Activated T-helper 17 cell treated with anti-CD3 and anti-CD28 coated beads, Interleukin-2, amount 50 U/mL, for 72 hours (primary cell): Measurements from ENCODE around the gene PXMP4. TPM values are rescaled to one million over a fixed set of nuclear protein-coding genes. Genes with fewer than 3 reads are reported as not detected.

Source experiments
- ATAC-seq: fragments of 150-1000 bp; cut with Tn5 transposase; replicated peaks from 2 replicates; pipeline ENCODE4 v1.10.0; 2021; ENCODE audit warnings: mild to moderate bottlenecking, moderate library complexity
- H3K27ac Mint-ChIP-seq: one replicate; pipeline ENCODE4 v1.8.0; 2022; ENCODE audit warnings: mixed read lengths
- H3K27me3 Mint-ChIP-seq: one replicate; pipeline ENCODE4 v1.8.0; 2022; ENCODE audit warnings: mixed read lengths
- H3K36me3 Mint-ChIP-seq: one replicate; pipeline ENCODE4 v1.8.0; 2022; ENCODE audit warnings: low read depth, mild to moderate bottlenecking, mixed read lengths
- H3K4me1 Mint-ChIP-seq: one replicate; pipeline ENCODE4 v1.8.0; 2022; ENCODE audit warnings: mixed read lengths
- H3K4me3 Mint-ChIP-seq: one replicate; pipeline ENCODE4 v1.8.0; 2022; ENCODE audit warnings: mild to moderate bottlenecking, mixed read lengths
- H3K9me3 Mint-ChIP-seq: one replicate; pipeline ENCODE4 v1.8.0; 2022; ENCODE audit warnings: mixed read lengths
- total RNA-seq, 2 donors: library from RNA; stranded (reverse); gene quantifications; one replicate each; pipeline ENCODE4 v1.2.3, GENCODE V29; 2022

Gene PXMP4
- total RNA-seq, 2 donors from 2014 or later: 6.7 to 8.0 TPM

DNA sequence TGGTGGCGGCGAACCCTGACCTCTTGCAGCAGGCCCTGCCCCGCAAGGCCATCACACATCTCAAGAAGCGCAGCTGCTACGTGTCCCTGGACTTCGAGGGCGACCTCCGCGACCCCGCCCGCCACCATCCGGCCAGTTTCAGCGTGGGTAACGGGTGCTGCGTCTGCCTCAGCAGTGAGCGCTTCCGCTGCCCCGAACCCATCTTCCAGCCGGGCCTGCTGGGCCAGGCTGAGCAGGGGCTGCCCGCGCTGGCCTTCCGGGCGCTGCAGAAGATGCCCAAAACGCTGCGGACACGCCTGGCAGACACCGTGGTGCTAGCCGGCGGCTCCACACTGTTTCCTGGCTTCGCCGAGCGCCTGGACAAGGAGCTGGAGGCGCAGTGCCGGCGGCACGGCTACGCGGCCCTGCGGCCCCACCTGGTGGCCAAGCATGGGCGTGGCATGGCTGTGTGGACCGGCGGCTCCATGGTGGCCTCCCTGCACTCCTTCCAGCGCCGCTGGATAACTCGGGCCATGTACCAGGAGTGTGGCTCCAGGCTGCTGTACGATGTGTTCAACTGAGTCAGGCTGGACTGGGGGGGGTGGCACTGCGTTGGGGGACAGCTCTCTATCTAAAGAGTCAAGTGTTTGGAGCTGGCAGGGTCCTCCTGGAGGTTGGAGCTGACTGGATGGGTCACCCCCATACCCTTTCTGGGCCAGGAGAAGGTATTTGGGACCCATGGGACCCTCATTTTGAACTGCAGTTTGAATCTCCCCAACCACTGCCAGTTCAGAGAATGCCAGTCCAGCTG lies 52.2 kb downstream of the PXMP4 start:
- no peaks in the 10 kb centered on the region for H3K27me3 Mint-ChIP-seq
- H3K4me3 Mint-ChIP-seq: peak overlapping the region; percentile 96
- peaks cover 6% of the 10 kb centered on the region for H3K36me3 Mint-ChIP-seq
- H3K9me3 Mint-ChIP-seq: no peaks in the 10 kb centered on the region
- H3K27ac Mint-ChIP-seq: no peak overlapping the region
- peak; percentile 67 for ATAC-seq
- peaks cover 22% of the 10 kb centered on the region for H3K4me1 Mint-ChIP-seq

DNA sequence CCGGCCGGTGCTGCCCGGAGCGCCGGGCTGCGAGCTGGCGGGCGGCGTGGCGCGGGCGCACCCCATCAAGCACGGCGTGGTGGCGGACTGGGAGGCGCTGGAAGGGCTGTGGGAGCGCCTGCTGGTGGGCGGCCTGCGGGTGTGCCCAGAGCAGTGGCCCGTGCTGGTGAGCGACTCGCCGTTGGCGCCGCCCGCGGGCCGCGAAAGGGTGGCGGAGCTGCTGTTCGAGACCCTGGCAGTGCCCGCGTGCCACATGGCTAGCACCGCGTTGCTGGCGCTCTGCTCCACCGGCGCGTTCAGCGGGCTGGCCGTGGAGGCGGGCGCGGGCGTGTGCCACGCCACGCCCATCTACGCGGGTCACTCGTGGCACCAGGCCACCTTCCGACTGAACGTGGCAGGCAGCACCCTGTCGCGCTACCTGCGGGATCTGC lies 52.9 kb downstream of the PXMP4 start:
- peak overlapping the region; percentile 96 for H3K4me3 Mint-ChIP-seq
- peaks cover 6% of the 10 kb centered on the region for H3K36me3 Mint-ChIP-seq
- H3K27ac Mint-ChIP-seq: no peak overlapping the region
- H3K9me3 Mint-ChIP-seq: no peaks in the 10 kb centered on the region
- H3K27me3 Mint-ChIP-seq: no peaks in the 10 kb centered on the region
- H3K4me1 Mint-ChIP-seq: peaks cover 26% of the 10 kb centered on the region
- ATAC-seq: peak; percentile 27

DNA sequence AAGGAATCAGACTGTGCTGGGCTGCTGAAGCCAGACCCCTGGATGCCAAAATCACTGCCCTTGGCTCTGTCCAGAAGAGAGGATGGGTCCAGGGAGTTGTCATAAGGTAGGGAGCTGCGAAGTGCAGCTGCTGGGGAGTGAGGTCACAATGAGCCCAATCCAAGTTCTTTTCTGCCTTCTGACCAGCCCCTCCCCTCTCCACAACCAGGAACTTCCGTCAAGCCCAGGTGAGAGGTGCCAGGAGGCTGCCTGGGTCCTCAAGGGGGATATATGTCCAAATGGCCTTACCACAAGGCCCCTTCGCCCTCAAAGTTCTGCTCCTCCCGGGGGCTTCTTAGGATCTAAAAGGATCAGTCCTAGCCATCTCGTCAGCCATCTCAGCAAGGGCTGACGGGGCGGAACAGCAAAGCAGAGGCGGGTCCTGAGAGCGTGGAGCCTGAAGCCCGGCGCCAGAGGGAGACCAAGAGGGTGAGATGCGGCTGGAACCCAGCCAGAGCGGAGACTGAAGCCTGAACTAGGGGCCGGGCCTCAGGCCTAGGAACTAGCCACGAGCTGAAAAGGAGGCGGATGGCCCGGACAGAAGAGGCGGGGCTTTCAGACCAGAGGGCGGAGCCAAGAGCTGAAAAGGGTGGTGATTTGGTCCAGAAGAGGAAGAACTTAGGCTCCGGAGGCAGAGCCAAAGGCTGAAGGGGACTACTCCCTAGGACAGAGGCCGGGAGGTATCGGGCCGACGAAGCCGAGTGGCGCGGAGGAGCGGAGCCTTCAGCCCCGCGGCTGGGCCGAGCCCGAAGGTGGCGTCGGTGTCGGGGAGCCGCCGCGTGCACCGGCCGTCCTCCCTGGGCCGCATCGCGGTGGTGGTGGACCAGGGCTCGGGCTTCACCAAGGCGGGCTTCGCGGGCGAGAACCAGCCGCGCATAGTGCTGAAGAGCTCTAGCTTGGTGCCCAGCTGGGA lies 53.5 kb downstream of the PXMP4 start, which contains the start of gene ACTL10:
Gene ACTL10 (plus strand): TSS at position 651 of the 952 bp plus-strand sequence. CDS start 555 bp downstream, outside the sequence.
- no peaks in the 10 kb centered on the region for H3K27me3 Mint-ChIP-seq
- peak within 1 kb of the TSS; percentile 97 for H3K27ac Mint-ChIP-seq
- peak within 1 kb of the TSS; percentile 96 for H3K4me3 Mint-ChIP-seq
- no peaks in the 10 kb centered on the region for H3K9me3 Mint-ChIP-seq
- H3K4me1 Mint-ChIP-seq: peaks cover 26% of the 10 kb centered on the region
- peaks cover 6% of the 10 kb centered on the region for H3K36me3 Mint-ChIP-seq
- peak; percentile 71 for ATAC-seq

DNA sequence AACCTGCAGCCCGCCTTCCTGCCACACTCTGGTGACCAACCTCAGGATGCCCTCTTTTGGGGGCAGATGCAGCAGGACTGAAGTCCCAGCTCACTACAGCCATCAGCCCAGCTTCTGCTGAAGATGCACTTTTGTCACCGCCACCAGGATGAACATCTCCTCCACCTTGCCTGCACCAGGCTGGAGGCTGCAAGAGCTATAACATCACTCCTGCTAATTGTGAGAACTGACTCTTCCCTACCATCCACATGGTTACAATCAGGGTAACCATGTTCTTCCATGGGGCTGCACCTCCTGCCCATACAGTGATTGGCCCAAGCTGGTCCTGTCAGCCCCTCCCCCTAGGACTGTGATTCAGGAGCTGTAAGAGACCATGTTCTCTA lies 55.4 kb downstream of the PXMP4 start:
- no peaks in the 10 kb centered on the region for H3K27me3 Mint-ChIP-seq
- peak overlapping the region; percentile 95 for H3K27ac Mint-ChIP-seq
- no peak for ATAC-seq
- H3K4me1 Mint-ChIP-seq: peaks cover 22% of the 10 kb centered on the region
- H3K9me3 Mint-ChIP-seq: no peaks in the 10 kb centered on the region
- peaks cover 6% of the 10 kb centered on the region for H3K36me3 Mint-ChIP-seq
- peak overlapping the region; percentile 96 for H3K4me3 Mint-ChIP-seq

DNA sequence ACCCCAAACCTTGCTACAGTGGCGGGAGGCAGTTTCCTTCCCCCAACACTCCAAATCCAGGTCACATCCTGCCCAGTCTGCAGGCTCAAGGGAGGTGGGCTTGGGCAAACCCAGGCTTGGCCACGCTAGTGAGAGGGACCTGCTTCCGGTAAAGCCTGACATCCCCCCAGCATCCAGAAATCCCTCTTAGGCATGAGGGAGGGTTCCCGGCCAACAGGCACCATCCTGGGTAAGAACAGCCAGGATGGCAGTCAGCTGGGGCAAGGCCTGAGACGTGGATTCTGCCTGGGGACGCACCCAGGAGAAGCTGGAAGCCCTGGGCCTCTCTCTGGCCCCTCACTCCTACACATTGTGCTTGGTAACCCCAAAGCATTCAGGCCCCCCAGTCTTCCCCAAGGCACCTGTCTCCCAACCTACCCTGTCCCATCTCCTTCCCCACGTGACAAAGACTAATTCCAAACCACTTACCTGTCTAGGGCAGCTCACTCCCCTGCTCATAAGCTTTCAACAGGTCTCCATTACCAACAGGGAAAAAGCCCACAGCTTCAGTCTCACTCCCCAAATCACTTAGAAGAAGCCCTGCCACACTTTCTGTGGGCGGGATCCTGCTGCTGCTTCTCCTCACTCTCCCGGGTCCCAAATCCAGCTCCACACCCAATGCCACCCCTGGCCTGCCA lies 55.9 kb downstream of the PXMP4 start:
- peak overlapping the region; percentile 95 for H3K27ac Mint-ChIP-seq
- H3K36me3 Mint-ChIP-seq: peaks cover 6% of the 10 kb centered on the region
- peak overlapping the region; percentile 96 for H3K4me3 Mint-ChIP-seq
- H3K27me3 Mint-ChIP-seq: no peaks in the 10 kb centered on the region
- ATAC-seq: no peak
- H3K4me1 Mint-ChIP-seq: peaks cover 21% of the 10 kb centered on the region
- H3K9me3 Mint-ChIP-seq: no peaks in the 10 kb centered on the region

DNA sequence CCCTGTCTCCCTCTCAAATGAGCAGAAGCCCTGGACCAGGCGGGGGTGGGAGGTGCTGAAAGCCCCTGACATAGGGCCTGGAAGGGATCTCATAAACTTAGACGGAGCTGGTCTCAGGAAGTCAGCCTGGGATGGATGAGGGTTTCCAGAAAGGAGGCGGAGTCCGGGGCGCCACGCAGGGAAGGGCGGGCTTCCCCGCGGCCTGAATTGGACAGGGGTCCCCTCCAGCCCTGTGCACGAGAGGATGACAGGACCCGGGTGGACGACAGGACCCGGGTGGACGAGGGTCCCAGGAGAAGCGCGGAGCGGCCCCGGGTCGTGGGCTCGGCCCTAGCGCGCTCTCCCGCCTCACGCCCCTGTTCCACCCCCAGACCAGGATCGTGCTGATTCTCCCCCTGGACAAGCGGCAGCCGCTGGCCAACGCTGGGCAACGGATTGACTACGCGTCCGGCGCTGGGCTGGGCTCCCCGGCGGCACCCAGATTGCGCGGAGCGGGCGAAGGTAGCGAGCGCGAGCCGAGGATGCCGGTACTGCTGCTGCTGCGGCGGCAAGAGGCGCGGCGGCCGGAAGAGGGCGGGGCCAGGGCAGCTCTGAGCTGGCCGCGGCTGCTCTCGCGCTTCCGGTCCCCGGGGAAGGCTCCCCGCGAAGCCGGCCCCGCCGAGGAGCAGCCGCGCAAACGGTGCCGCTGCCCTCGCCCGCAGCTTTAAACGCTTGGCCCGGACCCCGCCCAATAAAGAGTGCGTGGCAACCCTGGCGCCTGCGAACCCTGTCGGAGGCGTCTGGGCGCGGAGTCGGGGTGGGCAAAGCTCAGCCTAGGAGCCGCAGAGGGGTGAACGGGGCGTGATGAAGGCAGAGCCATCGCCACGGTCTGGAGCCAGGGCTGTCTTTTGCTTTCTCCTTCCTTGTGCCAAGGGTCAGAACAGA lies 56.7 kb downstream of the PXMP4 start:
- Mint-ChIP-seq H3K36me3 (peaks cover 6% of the 10 kb centered on the region), H3K9me3 (no peaks in the 10 kb centered on the region), H3K4me1 (peaks cover 21% of the 10 kb centered on the region), H3K4me3 (peak overlapping the region; percentile 96), H3K27me3 (no peaks in the 10 kb centered on the region), H3K27ac (peak overlapping the region; percentile 95)
- peak; percentile 65 for ATAC-seq

DNA sequence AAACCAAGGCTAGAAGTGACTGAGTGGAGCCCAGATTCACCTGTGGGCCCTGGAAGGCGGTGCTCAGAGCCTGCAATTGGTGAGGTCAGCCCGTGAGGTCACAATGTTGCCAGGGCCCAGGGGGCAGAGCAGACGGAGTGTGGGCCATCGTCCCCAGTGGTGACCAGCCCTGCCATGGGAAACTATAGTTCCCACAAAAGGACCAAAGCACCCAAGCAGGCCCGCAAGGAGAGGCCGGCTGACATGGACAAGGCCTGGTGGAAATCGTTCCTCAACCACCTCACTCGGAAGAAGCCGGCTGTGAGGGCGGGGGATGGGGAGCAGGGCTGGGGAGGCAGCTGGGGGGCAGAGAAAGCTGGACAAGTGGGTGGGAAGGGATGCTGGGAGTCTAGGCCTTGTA lies 57.9 kb downstream of the PXMP4 start, which contains the start of gene C20orf144:
Gene C20orf144 (plus strand): TSS at position 156 of the 400 bp plus-strand sequence. CDS start 19 bp downstream, at position 175.
- no peak for ATAC-seq
- peaks cover 21% of the 10 kb centered on the region for H3K4me1 Mint-ChIP-seq
- peak within 1 kb of the TSS; percentile 96 for H3K4me3 Mint-ChIP-seq
- H3K27me3 Mint-ChIP-seq: no peaks in the 10 kb centered on the region
- H3K9me3 Mint-ChIP-seq: no peaks in the 10 kb centered on the region
- H3K36me3 Mint-ChIP-seq: peaks cover 6% of the 10 kb centered on the region
- H3K27ac Mint-ChIP-seq: peak within 1 kb of the TSS; percentile 80

DNA sequence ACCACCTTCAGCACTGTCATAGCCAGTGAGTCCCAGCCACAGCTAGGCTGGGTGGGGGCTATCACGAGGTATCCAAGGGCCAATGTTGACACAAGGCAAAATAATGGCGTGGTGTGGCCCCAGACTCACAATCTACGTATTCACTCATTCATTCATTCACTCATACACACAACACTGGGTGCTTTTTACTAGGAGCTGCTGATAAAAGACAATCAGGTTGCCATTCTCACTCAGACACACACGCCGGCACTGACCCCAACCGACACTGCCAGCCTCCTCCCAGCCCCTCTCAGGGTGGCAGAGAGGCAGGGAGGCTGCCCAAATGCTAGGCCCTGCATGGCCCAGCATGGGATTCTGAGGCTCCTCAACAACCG lies 59.4 kb downstream of the PXMP4 start:
- H3K9me3 Mint-ChIP-seq: no peaks in the 10 kb centered on the region
- H3K4me1 Mint-ChIP-seq: peaks cover 16% of the 10 kb centered on the region
- no peak overlapping the region for H3K4me3 Mint-ChIP-seq
- no peak overlapping the region for H3K27ac Mint-ChIP-seq
- H3K27me3 Mint-ChIP-seq: no peaks in the 10 kb centered on the region
- no peaks in the 10 kb centered on the region for H3K36me3 Mint-ChIP-seq
- ATAC-seq: no peak

DNA sequence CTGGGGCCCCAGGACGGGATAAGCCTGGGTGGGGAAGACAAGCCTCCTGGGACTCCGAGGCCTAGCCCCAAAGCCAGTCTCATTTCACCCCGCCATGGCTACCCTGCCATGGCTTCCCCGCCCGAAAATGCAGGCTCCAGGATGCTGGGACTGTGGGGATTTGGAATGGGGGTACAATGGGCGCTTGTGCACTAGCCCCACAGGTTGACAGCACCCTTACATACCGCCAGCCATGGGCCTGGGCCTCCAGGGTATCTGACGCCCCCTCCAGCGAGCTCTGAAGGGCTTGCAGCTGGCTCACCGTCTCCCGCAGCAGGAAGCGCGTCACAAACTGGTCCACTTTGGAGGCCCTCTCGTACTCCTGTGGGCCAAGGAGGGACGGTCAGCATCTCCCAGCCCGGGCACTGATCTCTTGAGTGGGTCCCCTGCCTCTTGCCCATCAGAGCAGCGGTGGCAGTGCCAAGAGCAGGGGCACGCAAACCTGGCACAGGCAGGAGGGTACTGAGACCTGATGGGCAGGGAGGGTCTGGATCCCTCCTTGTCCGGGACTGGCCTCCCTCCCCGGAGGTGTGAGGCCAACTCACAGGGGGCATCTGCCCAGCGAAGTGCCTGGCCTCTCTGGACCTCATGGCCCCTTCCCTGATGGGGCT lies 60.0 kb downstream of the PXMP4 start:
- no peaks in the 10 kb centered on the region for H3K9me3 Mint-ChIP-seq
- H3K4me3 Mint-ChIP-seq: no peak overlapping the region
- no peaks in the 10 kb centered on the region for H3K27me3 Mint-ChIP-seq
- no peaks in the 10 kb centered on the region for H3K36me3 Mint-ChIP-seq
- no peak for ATAC-seq
- H3K4me1 Mint-ChIP-seq: peaks cover 16% of the 10 kb centered on the region
- H3K27ac Mint-ChIP-seq: no peak overlapping the region

DNA sequence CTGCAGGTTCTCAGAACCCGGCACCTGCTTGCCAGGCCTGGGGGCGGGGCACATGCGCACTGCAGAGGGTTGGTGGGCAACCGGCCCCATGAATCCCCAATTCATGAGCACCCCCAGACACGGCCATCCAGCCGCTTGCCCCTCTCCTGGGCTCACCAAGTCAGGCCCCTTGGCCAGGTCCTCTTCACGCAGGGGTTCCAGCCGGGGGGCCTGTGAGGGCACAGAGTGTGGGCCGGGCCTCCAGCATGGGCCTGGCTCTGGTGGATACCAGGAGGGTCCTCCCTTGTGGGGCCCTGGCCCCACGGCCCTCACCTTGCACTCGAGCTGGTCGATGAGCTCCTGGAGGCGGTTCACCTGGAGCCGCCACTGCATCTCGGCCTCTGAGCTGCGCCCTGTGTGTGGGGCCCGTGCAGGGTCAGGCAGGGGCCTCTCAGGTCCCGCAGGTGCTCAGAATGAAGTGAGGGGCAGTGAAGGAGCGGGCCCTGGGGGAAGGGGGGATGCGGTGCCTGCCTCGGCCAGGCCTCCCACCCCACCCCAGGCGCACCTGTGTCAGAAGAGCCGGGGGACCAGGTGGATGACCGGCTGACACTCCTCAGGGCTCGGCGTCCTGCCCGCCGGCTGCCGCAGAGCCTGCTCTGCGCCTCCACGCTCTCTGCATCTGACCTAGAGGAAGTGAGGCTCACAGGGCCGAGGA lies 60.6 kb downstream of the PXMP4 start:
- no peaks in the 10 kb centered on the region for H3K36me3 Mint-ChIP-seq
- H3K4me3 Mint-ChIP-seq: no peak overlapping the region
- H3K27me3 Mint-ChIP-seq: no peaks in the 10 kb centered on the region
- no peak for ATAC-seq
- H3K4me1 Mint-ChIP-seq: peaks cover 9% of the 10 kb centered on the region
- no peaks in the 10 kb centered on the region for H3K9me3 Mint-ChIP-seq
- H3K27ac Mint-ChIP-seq: no peak overlapping the region

DNA sequence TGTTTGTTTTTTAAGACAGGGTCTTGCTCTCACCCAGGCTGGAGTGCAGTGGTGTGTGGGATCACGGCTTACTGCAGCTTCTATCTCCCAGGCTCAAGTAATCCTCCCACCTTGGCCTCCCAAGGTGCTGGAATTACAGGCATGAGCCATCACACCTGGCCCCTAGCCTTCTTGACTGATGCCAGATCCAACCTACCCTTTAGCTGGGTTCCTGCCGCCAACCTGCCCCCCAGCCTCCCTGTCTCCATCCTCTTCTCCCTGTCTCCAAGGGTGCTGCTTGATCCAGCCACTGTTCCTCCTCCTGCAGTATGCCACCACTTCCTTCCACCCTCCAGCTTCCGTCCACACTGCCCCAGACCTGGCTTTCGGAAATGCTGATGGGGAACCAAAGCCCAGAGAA lies 61.2 kb downstream of the PXMP4 start:
- Mint-ChIP-seq H3K27ac (no peak overlapping the region), H3K4me1 (peaks cover 5% of the 10 kb centered on the region), H3K27me3 (no peaks in the 10 kb centered on the region), H3K4me3 (no peak overlapping the region), H3K36me3 (no peaks in the 10 kb centered on the region), H3K9me3 (no peaks in the 10 kb centered on the region)
- ATAC-seq: no peak

DNA sequence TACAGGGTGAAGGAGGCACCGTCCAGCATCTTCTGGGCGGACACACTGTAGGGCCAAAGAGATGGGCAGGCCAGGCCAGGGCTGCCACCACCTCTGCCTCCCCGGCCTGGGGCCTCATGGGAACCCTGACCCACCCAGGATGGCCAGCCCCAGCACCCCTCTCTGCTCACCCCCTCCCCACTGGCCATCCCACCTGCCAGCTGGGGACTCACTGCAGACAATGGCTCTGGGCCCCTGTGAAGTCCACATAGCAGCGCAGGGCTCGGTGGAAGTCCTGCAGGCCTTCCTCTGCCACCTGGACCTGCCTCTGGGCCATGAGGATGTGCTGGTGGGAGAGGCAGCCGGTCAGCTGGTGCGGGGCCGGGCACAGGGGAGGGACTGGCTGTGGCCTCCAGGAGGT lies 61.6 kb downstream of the PXMP4 start:
- no peak for ATAC-seq
- no peak overlapping the region for H3K4me3 Mint-ChIP-seq
- H3K36me3 Mint-ChIP-seq: no peaks in the 10 kb centered on the region
- H3K4me1 Mint-ChIP-seq: peaks cover 5% of the 10 kb centered on the region
- H3K27ac Mint-ChIP-seq: no peak overlapping the region
- H3K27me3 Mint-ChIP-seq: no peaks in the 10 kb centered on the region
- H3K9me3 Mint-ChIP-seq: no peaks in the 10 kb centered on the region
